ENCODE measurements around the gene SLC27A1. TPM values are rescaled to one million over a fixed set of nuclear protein-coding genes. Genes with fewer than 3 reads are reported as not detected.

SLC27A1 gene
- total and polyA plus RNA-seq, 2 donors, result 2.0 to 11.9 TPM

DNA sequence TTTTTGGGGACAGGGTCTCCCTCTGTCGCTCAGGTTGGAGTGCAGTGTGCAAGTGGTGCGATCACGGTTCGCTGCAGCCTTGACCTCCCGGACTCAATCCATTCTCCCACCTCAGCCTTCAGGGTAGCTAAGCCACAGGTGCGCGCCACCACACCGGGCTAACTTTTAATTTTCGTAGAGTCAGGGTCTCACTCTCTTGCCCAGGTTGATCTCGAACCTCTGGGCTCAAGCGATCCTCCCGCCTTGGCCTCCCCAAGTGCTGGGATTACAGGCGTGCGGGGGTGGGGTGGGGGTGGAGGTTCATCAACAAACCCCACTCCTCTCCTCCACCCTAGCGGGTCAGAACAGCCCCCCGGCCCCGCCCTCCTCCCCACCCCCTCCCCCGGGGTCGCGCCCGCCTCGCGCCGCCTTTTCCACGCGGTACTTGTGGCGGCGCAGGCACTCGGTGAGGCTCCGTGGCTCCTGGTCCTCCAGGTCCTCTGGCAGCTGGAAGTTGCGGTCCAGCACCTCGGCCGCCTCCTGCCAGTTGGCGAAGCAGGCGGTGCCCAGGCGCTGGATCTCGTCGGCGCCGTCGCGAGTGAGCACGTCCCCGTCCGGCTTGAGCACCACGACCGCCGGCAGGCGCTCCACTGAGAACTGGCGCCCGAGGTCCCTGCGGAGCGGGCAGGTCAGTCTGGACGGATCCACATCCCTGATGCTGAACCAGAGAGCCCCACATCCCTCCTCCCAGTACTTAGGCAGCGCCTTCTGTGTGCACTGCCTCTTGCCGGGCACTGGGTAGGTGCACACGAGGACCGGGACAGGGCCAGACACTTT lies 14.8 kb upstream of the SLC27A1 start:
- 24% methylated on average over 58 of the region's 58 CpGs for WGBS
- no peak for DNase-seq (ENCODE audit: low read depth in 6 of 9, low spot score in 9 of 9)
- Histone ChIP-seq H3K4me1 (ENCODE audit: control insufficient read depth in 2 of 2, insufficient read depth in 2 of 2, low read length in 2 of 2) (peaks cover 0 to 7% of the 10 kb centered on the region in 2 donors), H3K27me3 (ENCODE audit: control insufficient read depth in 2 of 2, insufficient read depth in 1 of 2, low read length in 1 of 2) (peaks cover 20 to 67% of the 10 kb centered on the region in 2 donors), H3K27ac (ENCODE audit: low read depth in 1 of 2, low read length in 1 of 2) (no peak overlapping the region), H3K36me3 (ENCODE audit: control insufficient read depth in 2 of 2, insufficient read depth in 2 of 2, low read length in 1 of 2) (no peaks in the 10 kb centered on the region), H3K9me3 (ENCODE audit: control insufficient read depth in 2 of 2, insufficient read depth in 1 of 2, low read length in 1 of 2) (peaks cover 0 to 7% of the 10 kb centered on the region in 2 donors), H3K4me3 (ENCODE audit: low read length in 2 of 2) (no peak overlapping the region)

- Histone ChIP-seq H3K36me3 (ENCODE audit: control insufficient read depth in 2 of 2, insufficient read depth in 2 of 2, low read length in 1 of 2) (no peaks in the 10 kb centered on the region), H3K4me3 (ENCODE audit: low read length in 2 of 2) (no peak overlapping the region), H3K27me3 (ENCODE audit: control insufficient read depth in 2 of 2, insufficient read depth in 1 of 2, low read length in 1 of 2) (peaks cover 20 to 65% of the 10 kb centered on the region in 2 donors), H3K27ac (ENCODE audit: low read depth in 1 of 2, low read length in 1 of 2) (no peak overlapping the region), H3K9me3 (ENCODE audit: control insufficient read depth in 2 of 2, insufficient read depth in 1 of 2, low read length in 1 of 2) (peaks cover 0 to 7% of the 10 kb centered on the region in 2 donors), H3K4me1 (ENCODE audit: control insufficient read depth in 2 of 2, insufficient read depth in 2 of 2, low read length in 2 of 2) (peaks cover 0 to 7% of the 10 kb centered on the region in 2 donors)
- no peak for DNase-seq (ENCODE audit: low read depth in 6 of 9, low spot score in 9 of 9)
- WGBS, result 85% methylated on average over 11 of the region's 11 CpGs
Observed at GRCh38 chr19:17456127-17456526, 14.2 kb upstream of the SLC27A1 start.

- peaks cover 20 to 63% of the 10 kb centered on the region in 2 donors for H3K27me3 ChIP-seq (ENCODE audit: control insufficient read depth in 2 of 2, insufficient read depth in 1 of 2, low read length in 1 of 2)
- 88% methylated on average over 6 of the region's 6 CpGs for WGBS
Observed at GRCh38 chr19:17457616-17458015, 12.7 kb upstream of the SLC27A1 start.

GRCh38 chr19:17458970-17459369 lies 11.4 kb upstream of the SLC27A1 start:
- 94% methylated on average over 3 of the region's 3 CpGs for WGBS

More at GRCh38 chr19:17457616-17458015, 12.7 kb upstream of the SLC27A1 start:
- Histone ChIP-seq H3K36me3 (ENCODE audit: control insufficient read depth in 2 of 2, insufficient read depth in 2 of 2, low read length in 1 of 2) (no peaks in the 10 kb centered on the region), H3K9me3 (ENCODE audit: control insufficient read depth in 2 of 2, insufficient read depth in 1 of 2, low read length in 1 of 2) (peaks cover 0 to 7% of the 10 kb centered on the region in 2 donors), H3K4me3 (ENCODE audit: low read length in 2 of 2) (no peak overlapping the region), H3K4me1 (ENCODE audit: control insufficient read depth in 2 of 2, insufficient read depth in 2 of 2, low read length in 2 of 2) (peaks cover 0 to 7% of the 10 kb centered on the region in 2 donors), H3K27ac (ENCODE audit: low read depth in 1 of 2, low read length in 1 of 2) (no peak overlapping the region)
- DNase-seq (ENCODE audit: low read depth in 6 of 9, low spot score in 9 of 9), result no peak

GRCh38 chr19:17460372-17461230 lies 9.7 kb upstream of the SLC27A1 start, which contains the start of gene NXNL1:
NXNL1 (minus strand) TSS chr19:17460926; CDS start chr19:17460869, 57 bp downstream.
- DNase-seq (ENCODE audit: low read depth in 6 of 9, low spot score in 9 of 9), result no peak
- peaks cover 12 to 41% of the 10 kb centered on the region in 2 donors for H3K27me3 ChIP-seq (ENCODE audit: control insufficient read depth in 2 of 2, insufficient read depth in 1 of 2, low read length in 1 of 2)

More at GRCh38 chr19:17458970-17459369, 11.4 kb upstream of the SLC27A1 start:
- H3K4me3 ChIP-seq (ENCODE audit: low read length in 2 of 2), result no peak overlapping the region
- no peaks in the 10 kb centered on the region for H3K36me3 ChIP-seq (ENCODE audit: control insufficient read depth in 2 of 2, insufficient read depth in 2 of 2, low read length in 1 of 2)
- no peaks in the 10 kb centered on the region for H3K9me3 ChIP-seq (ENCODE audit: control insufficient read depth in 2 of 2, insufficient read depth in 1 of 2, low read length in 1 of 2)
- no peak overlapping the region for H3K27ac ChIP-seq (ENCODE audit: low read depth in 1 of 2, low read length in 1 of 2)
- peaks cover 20 to 54% of the 10 kb centered on the region in 2 donors for H3K27me3 ChIP-seq (ENCODE audit: control insufficient read depth in 2 of 2, insufficient read depth in 1 of 2, low read length in 1 of 2)
- H3K4me1 ChIP-seq (ENCODE audit: control insufficient read depth in 2 of 2, insufficient read depth in 2 of 2, low read length in 2 of 2), result peaks cover 0 to 5% of the 10 kb centered on the region in 2 donors
- no peak for DNase-seq (ENCODE audit: low read depth in 6 of 9, low spot score in 9 of 9)

GRCh38 chr19:17466487-17466850 lies 3.9 kb upstream of the SLC27A1 start:
- no peak overlapping the region for H3K27ac ChIP-seq (ENCODE audit: low read depth in 1 of 2, low read length in 1 of 2)
- no peaks in the 10 kb centered on the region for H3K9me3 ChIP-seq (ENCODE audit: control insufficient read depth in 2 of 2, insufficient read depth in 1 of 2, low read length in 1 of 2)
- H3K27me3 ChIP-seq (ENCODE audit: control insufficient read depth in 2 of 2, insufficient read depth in 1 of 2, low read length in 1 of 2), result peaks cover 2 to 35% of the 10 kb centered on the region in 2 donors
- H3K4me3 ChIP-seq (ENCODE audit: low read length in 2 of 2), result no peak overlapping the region
- peaks cover 11 to 31% of the 10 kb centered on the region in 2 donors for H3K4me1 ChIP-seq (ENCODE audit: control insufficient read depth in 2 of 2, insufficient read depth in 2 of 2, low read length in 2 of 2)
- DNase-seq (ENCODE audit: low read depth in 6 of 9, low spot score in 9 of 9), result no peak
- 66% methylated on average over 6 of the region's 6 CpGs for WGBS
- no peaks in the 10 kb centered on the region for H3K36me3 ChIP-seq (ENCODE audit: control insufficient read depth in 2 of 2, insufficient read depth in 2 of 2, low read length in 1 of 2)

More at GRCh38 chr19:17460372-17461230, 9.7 kb upstream of the SLC27A1 start, which contains the start of gene NXNL1:
- no peak within 1 kb of the TSS for H3K4me3 ChIP-seq (ENCODE audit: low read length in 2 of 2)
- WGBS, result 97% methylated on average over 26 of the region's 26 CpGs
- no peaks in the 10 kb centered on the region for H3K4me1 ChIP-seq (ENCODE audit: control insufficient read depth in 2 of 2, insufficient read depth in 2 of 2, low read length in 2 of 2)
- no peaks in the 10 kb centered on the region for H3K36me3 ChIP-seq (ENCODE audit: control insufficient read depth in 2 of 2, insufficient read depth in 2 of 2, low read length in 1 of 2)
- H3K9me3 ChIP-seq (ENCODE audit: control insufficient read depth in 2 of 2, insufficient read depth in 1 of 2, low read length in 1 of 2), result no peaks in the 10 kb centered on the region
- H3K27ac ChIP-seq (ENCODE audit: low read depth in 1 of 2, low read length in 1 of 2), result no peak within 1 kb of the TSS

DNA sequence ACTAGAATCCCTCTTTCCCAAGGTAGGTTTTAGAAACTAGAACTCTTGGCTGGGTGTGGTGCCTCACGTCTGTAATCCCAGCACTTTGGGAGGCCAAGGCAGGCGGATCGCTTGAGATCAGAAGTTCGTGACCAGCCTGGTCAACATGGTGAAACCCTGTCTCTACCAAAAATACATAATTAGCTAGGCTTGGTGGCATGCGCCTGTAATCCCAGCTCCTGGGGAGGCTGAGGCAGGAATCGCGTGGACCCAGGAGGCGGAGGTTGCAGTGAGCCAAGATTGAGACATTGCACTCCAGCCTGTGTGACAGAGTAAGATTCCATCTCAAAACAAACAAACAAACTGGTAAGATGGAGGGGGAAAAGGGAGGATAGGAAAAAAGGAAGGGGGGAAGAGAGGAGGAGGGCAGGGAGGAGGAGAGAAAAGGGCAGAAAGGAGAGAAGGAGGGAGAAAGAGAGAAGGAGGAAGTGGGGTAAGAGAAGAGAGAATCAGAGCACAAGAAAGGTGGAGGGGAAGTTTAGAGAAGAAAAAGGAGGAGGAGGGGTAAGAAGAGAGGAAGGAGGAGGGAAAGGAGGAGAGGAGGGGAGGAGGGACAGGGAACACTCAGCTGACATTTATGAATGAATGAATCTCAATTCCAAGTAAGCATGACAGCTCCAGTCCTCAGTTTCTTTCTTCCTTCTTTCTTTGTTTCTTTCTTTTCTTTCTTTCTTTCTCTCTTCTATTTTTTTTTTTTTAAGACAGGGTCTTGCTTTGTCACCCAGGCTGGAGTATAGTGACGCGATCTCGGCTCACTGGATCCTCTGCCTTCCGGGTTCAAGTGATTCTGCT lies 2.6 kb upstream of the SLC27A1 start:
- Histone ChIP-seq H3K27me3 (ENCODE audit: control insufficient read depth in 2 of 2, insufficient read depth in 1 of 2, low read length in 1 of 2) (peaks cover 2 to 41% of the 10 kb centered on the region in 2 donors), H3K27ac (ENCODE audit: low read depth in 1 of 2, low read length in 1 of 2) (no peak overlapping the region), H3K9me3 (ENCODE audit: control insufficient read depth in 2 of 2, insufficient read depth in 1 of 2, low read length in 1 of 2) (peaks cover 0 to under 1% of the 10 kb centered on the region in 2 donors), H3K36me3 (ENCODE audit: control insufficient read depth in 2 of 2, insufficient read depth in 2 of 2, low read length in 1 of 2) (no peaks in the 10 kb centered on the region), H3K4me3 (ENCODE audit: low read length in 2 of 2) (no peak overlapping the region), H3K4me1 (ENCODE audit: control insufficient read depth in 2 of 2, insufficient read depth in 2 of 2, low read length in 2 of 2) (peaks cover 12 to 33% of the 10 kb centered on the region in 2 donors)
- WGBS, result 93% methylated on average over 12 of the region's 12 CpGs
- DNase-seq (ENCODE audit: low read depth in 6 of 9, low spot score in 9 of 9), result no peak

- peak overlapping the region; percentile 55 to 68 for H3K27ac ChIP-seq (ENCODE audit: low read depth in 1 of 2, low read length in 1 of 2)
- no peak for DNase-seq (ENCODE audit: low read depth in 6 of 9, low spot score in 9 of 9)
- peaks cover 12 to 33% of the 10 kb centered on the region in 2 donors for H3K4me1 ChIP-seq (ENCODE audit: control insufficient read depth in 2 of 2, insufficient read depth in 2 of 2, low read length in 2 of 2)
- H3K9me3 ChIP-seq (ENCODE audit: control insufficient read depth in 2 of 2, insufficient read depth in 1 of 2, low read length in 1 of 2), result peaks cover 0 to 4% of the 10 kb centered on the region in 2 donors
- 88% methylated on average over 25 of the region's 25 CpGs for WGBS
- H3K4me3 ChIP-seq (ENCODE audit: low read length in 2 of 2), result peak overlapping the region in 1 of 2 donors; percentile 35
- no peaks in the 10 kb centered on the region for H3K36me3 ChIP-seq (ENCODE audit: control insufficient read depth in 2 of 2, insufficient read depth in 2 of 2, low read length in 1 of 2)
- H3K27me3 ChIP-seq (ENCODE audit: control insufficient read depth in 2 of 2, insufficient read depth in 1 of 2, low read length in 1 of 2), result peaks cover 2 to 41% of the 10 kb centered on the region in 2 donors
Observed at GRCh38 chr19:17468302-17469091, 1.8 kb upstream of the SLC27A1 start.
